Smooth muscle cell of the umbilical artery (primary cell): ENCODE results near the gene RNF25. TPM values are rescaled to one million over a fixed set of nuclear protein-coding genes. Genes with fewer than 3 reads are reported as not detected.

Experiments
- total RNA-seq: library from RNA; depleted of rRNA; stranded (reverse); fragments of >200 nt; gene quantifications from 2 replicates; pipeline ENCODE4 v1.2.3, GENCODE V29; 2014

The RNF25 gene, protein sequence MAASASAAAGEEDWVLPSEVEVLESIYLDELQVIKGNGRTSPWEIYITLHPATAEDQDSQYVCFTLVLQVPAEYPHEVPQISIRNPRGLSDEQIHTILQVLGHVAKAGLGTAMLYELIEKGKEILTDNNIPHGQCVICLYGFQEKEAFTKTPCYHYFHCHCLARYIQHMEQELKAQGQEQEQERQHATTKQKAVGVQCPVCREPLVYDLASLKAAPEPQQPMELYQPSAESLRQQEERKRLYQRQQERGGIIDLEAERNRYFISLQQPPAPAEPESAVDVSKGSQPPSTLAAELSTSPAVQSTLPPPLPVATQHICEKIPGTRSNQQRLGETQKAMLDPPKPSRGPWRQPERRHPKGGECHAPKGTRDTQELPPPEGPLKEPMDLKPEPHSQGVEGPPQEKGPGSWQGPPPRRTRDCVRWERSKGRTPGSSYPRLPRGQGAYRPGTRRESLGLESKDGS
- total RNA-seq, result 20.0 and 23.2 TPM in 2 replicates

GRCh38 chr2:218671654-218672566 is at the start of gene RNF25, which contains the start of gene STK36:
RNF25 (minus strand) TSS chr2:218672002; CDS start chr2:218671970, 32 bp downstream.
STK36 (plus strand) TSS chr2:218672086; CDS start chr2:218672830, 744 bp downstream.

GRCh38 chr2:218710687-218711549 is 39.1 kb upstream of the RNF25 start, which contains the start of gene TTLL4:
TTLL4 (plus strand) TSS chr2:218710835; CDS start chr2:218737677, 26,842 bp downstream.

DNA sequence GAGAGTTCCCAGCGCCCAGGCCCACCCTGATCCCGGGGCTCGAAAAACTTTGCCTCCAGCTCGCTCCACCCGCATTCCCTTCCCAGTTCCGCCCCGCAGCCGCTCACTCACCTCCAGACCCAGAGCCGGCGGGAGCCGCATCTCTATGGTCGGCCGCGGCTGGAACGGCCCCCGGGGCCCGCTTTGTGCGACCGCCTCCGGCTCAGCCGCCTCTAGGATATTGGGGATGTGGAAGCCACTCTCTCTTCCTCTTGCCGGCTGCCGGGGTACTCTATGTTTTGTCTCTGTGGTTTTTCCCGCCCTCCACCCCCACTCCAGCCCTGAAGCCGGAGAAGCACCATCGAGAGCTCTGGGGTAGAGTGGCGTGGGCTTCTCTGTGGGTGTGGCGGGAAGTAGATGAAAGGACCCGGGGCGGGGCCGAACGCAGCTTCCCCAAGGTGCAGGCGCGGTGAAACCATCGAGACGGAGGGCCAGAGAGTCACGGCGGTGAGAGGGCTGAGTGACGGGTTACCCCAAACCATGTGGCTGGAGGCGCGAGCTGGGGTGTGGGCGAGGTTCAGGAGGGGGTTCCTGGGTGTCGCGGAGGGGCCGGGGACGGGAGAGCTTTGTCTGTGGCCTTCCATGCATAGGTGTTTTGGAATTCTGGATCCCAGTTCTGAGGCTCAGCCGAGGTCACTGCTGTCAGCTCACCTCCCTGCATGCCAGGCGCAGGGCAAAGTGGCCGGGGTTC is 12.4 kb downstream of the RNF25 start, which contains the start of the genes BCS1L and ZNF142:
BCS1L (plus strand) TSS at position 426 of the 730 bp plus-strand sequence. CDS start 1,305 bp downstream, outside the sequence.
ZNF142 (minus strand) TSS at position 366 of the 730 bp plus-strand sequence. CDS start 3,194 bp downstream, outside the sequence.

Other genes starting within 250 kb of the RNF25 start
- 10.1 and 10.6 TPM in 2 replicates for gene USP37, start 103.7 kb downstream of the RNF25 start, total RNA-seq
- gene CNOT9, start 103.2 kb downstream of the RNF25 start, total RNA-seq, result 33.0 and 43.0 TPM in 2 replicates
- 0.59 and 0.78 TPM in 2 replicates for gene PLCD4, start 64.1 kb downstream of the RNF25 start, total RNA-seq
- 6.2 and 12.5 TPM in 2 replicates for gene ZNF142, start 12.4 kb downstream of the RNF25 start, total RNA-seq
- 26.1 and 35.8 TPM in 2 replicates for gene BCS1L, start 12.3 kb downstream of the RNF25 start, total RNA-seq
- gene STK36, start 84 bp upstream of the RNF25 start, total RNA-seq, result 37.0 and 40.1 TPM in 2 replicates
- gene TTLL4, start 38.8 kb upstream of the RNF25 start, total RNA-seq, result 5.0 and 12.7 TPM in 2 replicates
- gene CYP27A1, start 110.1 kb upstream of the RNF25 start, total RNA-seq, result 1.4 and 8.0 TPM in 2 replicates
- not detected in 2 replicates for gene PRKAG3, start 159.8 kb upstream of the RNF25 start, total RNA-seq
- gene WNT6, start 187.8 kb upstream of the RNF25 start, total RNA-seq, result not detected in 2 replicates
- not detected in 2 replicates for gene WNT10A, start 208.8 kb upstream of the RNF25 start, total RNA-seq